Breast epithelium (tissue), 3 donors: ENCODE data around the gene CNR2.

Source experiments
- POLR2A ChIP-seq: fragments of 450-650 bp; IDR thresholded peaks from one replicate; pipeline ENCODE4 v1.6.1; 2016; ENCODE audit warnings: antibody characterized with exemption, mild to moderate bottlenecking, moderate library complexity
- TF ChIP-seq, protein P1 (sequence below), 3 donors: fragments of 450-650 bp; IDR thresholded peaks; one replicate each; pipeline ENCODE4 v1.5.1; 2016 to 2017; ENCODE audit warnings: antibody characterized with exemption in 3 of 3, mild to moderate bottlenecking in 3 of 3, moderate library complexity in 3 of 3

DNA sequence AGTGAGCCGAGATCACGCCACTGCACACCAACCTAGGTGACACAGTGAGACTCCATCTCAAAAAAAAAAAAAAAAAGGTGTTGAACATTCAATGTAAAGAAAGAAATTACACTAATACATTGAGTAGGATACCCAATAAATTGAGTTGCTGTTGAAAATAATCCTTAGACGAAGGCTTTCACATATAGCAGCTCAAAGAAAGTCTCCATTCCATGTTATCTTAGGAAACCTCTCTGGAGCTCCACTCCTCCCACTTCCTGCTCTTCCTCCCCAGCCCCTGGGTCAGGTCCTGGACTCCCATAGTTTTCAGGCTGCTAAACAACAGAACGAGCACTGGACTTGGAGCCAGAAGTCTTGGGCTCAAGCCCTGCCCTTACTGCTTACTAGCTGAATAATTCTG lies 15.6 kb upstream of the CNR2 start:
- TF ChIP-seq, protein P1, sequence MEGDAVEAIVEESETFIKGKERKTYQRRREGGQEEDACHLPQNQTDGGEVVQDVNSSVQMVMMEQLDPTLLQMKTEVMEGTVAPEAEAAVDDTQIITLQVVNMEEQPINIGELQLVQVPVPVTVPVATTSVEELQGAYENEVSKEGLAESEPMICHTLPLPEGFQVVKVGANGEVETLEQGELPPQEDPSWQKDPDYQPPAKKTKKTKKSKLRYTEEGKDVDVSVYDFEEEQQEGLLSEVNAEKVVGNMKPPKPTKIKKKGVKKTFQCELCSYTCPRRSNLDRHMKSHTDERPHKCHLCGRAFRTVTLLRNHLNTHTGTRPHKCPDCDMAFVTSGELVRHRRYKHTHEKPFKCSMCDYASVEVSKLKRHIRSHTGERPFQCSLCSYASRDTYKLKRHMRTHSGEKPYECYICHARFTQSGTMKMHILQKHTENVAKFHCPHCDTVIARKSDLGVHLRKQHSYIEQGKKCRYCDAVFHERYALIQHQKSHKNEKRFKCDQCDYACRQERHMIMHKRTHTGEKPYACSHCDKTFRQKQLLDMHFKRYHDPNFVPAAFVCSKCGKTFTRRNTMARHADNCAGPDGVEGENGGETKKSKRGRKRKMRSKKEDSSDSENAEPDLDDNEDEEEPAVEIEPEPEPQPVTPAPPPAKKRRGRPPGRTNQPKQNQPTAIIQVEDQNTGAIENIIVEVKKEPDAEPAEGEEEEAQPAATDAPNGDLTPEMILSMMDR (IDR thresholded peaks at IDR 0.05), result no peak
- no peak for TF ChIP-seq POLR2A
